ENCODE results near the gene PRR33.

PRR33 gene

DNA sequence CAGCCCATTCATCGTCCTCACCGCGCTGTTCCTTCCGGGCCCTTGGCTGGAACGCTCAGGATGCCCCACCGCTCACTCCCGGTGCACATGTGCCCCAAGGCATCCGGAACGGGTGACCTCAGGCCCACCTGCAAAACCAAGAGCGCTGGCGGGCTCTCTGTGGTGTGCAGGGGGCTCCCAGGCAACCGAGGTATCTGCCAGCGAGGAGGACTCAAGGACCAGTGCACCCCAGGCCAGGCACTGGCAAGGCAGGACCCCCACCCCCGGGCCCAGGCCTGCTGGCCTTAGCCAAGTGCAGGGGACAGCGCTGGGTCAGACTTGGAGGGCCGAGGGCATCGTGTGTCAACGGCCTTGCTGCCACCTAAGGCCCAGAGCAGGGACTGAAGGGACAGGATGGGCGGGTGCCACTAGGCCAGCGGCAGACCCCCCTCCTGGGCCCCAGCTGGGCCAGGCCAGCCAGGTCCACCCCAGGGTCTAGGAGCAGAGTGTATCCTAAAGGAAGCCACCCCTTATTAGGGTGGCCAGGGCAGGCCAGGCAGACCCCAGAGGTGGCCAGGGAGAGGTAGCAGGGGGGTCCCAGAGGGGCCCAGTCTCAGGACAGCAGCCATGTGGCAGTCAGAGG lies 36.3 kb upstream of the PRR33 start:
- no peak overlapping the region for H3K27ac ChIP-seq (ENCODE audit: insufficient read depth in 1 of 2, low read depth in 1 of 2, low read length in 2 of 2, poor library complexity in 1 of 2, severe bottlenecking in 2 of 2)
- H3K4me1 ChIP-seq (ENCODE audit: control extremely low read depth in 1 of 4, control insufficient read depth in 4 of 4, insufficient read depth in 4 of 4, low read length in 3 of 4), result peaks cover 2 to 70% (median 37%) of the 10 kb centered on the region in 4 experiments
- H3K9me3 ChIP-seq (ENCODE audit: control extremely low read depth in 1 of 5, control insufficient read depth in 4 of 5, insufficient read depth in 2 of 5, low read depth in 1 of 5, low read length in 4 of 5), result no peaks in the 10 kb centered on the region
- peak in 2 of 3 donors; percentile 36 to 62 for DNase-seq
- no peak overlapping the region for H3K4me3 ChIP-seq (ENCODE audit: control insufficient read depth in 1 of 7, extremely low read depth in 1 of 7, insufficient read depth in 4 of 7, low read depth in 2 of 7, low read length in 6 of 7)
- POLR2A ChIA-PET, result no interaction called here
- 88% methylated on average over 19 of the region's 20 CpGs for WGBS (ENCODE audit: insufficient coverage)
- no peaks in the 10 kb centered on the region for H3K36me3 ChIP-seq (ENCODE audit: control insufficient read depth in 4 of 4, insufficient read depth in 4 of 4, low read length in 3 of 4)
- no peaks in the 10 kb centered on the region for H3K27me3 ChIP-seq (replicated peaks in 2 of 5; ENCODE audit: control insufficient read depth in 4 of 5, insufficient read depth in 5 of 5, low read length in 4 of 5)
- CTCF ChIA-PET, result interaction anchor here (1.9 kb wide), 1 partner anchor 37 kb away, joined by 6 read pairs; no protein-coding TSS in a partner anchor

DNA sequence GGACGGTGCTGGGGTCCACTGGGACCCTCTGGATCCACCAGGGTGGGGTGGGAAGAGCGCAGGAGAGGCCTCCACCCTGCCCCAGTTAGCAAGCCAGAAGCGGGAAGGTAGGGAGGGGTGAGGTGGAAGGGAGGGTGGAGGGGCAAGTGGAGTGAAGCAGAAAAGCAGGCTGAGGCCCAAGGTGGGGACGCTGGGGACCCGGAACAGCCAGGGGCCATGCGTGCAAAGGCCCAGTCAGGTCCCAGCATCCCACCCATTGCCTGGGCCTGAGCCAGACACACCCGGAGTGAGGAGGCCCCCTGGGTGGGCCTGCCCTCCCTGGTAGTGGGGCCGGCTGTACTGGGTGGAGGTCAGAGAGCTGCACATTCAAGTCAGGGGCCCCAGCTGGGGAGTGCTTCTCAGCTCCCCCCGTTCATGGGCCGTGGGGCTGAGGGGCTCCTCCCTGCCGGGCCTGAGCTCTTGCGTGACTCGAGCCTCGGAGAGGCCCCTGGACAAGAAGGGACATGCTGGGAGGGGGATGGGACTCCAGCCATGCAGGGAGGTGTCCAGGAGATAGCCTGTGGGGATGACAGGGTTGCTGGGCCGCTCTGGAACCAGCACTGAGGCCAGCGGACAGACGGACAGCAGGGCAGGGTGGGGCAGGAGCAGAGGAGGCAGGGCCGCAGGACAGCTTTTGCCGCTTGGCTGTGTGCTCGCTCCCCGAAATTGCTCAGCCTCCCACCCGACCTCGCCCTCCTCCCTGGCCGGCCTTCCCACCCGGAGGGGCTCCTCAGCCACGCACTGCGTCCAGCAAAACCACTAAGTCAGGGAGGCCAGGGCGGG lies 35.5 kb upstream of the PRR33 start:
- CTCF ChIA-PET, result interaction anchor here (0.7 to 1.9 kb wide), 2 partner anchors 29 to 37 kb away, joined by 3 to 6 read pairs; no protein-coding TSS in a partner anchor
- Histone ChIP-seq H3K4me3 (ENCODE audit: control insufficient read depth in 1 of 7, extremely low read depth in 1 of 7, insufficient read depth in 4 of 7, low read depth in 2 of 7, low read length in 6 of 7) (peak overlapping the region in 2 of 7 experiments; percentile 12 to 61), H3K4me1 (ENCODE audit: control extremely low read depth in 1 of 4, control insufficient read depth in 4 of 4, insufficient read depth in 4 of 4, low read length in 3 of 4) (peaks cover 2 to 73% (median 41%) of the 10 kb centered on the region in 4 experiments), H3K9me3 (ENCODE audit: control extremely low read depth in 1 of 5, control insufficient read depth in 4 of 5, insufficient read depth in 2 of 5, low read depth in 1 of 5, low read length in 4 of 5) (no peaks in the 10 kb centered on the region), H3K36me3 (ENCODE audit: control insufficient read depth in 4 of 4, insufficient read depth in 4 of 4, low read length in 3 of 4) (no peaks in the 10 kb centered on the region), H3K27me3 (replicated peaks in 2 of 5; ENCODE audit: control insufficient read depth in 4 of 5, insufficient read depth in 5 of 5, low read length in 4 of 5) (no peaks in the 10 kb centered on the region), H3K27ac (ENCODE audit: insufficient read depth in 1 of 2, low read depth in 1 of 2, low read length in 2 of 2, poor library complexity in 1 of 2, severe bottlenecking in 2 of 2) (peak overlapping the region in 1 of 2 experiments; percentile 41)
- DNase-seq, result peak in 1 of 3 donors; percentile 14
- WGBS (ENCODE audit: insufficient coverage), result 82% methylated on average over 26 of the region's 28 CpGs
- POLR2A ChIA-PET, result no interaction called here

- Histone ChIP-seq H3K36me3 (ENCODE audit: control insufficient read depth in 4 of 4, insufficient read depth in 4 of 4, low read length in 3 of 4) (no peaks in the 10 kb centered on the region), H3K9me3 (ENCODE audit: control extremely low read depth in 1 of 5, control insufficient read depth in 4 of 5, insufficient read depth in 2 of 5, low read depth in 1 of 5, low read length in 4 of 5) (no peaks in the 10 kb centered on the region), H3K4me3 (ENCODE audit: control insufficient read depth in 1 of 7, extremely low read depth in 1 of 7, insufficient read depth in 4 of 7, low read depth in 2 of 7, low read length in 6 of 7) (peak overlapping the region in 2 of 7 experiments; percentile 12 to 61), H3K4me1 (ENCODE audit: control extremely low read depth in 1 of 4, control insufficient read depth in 4 of 4, insufficient read depth in 4 of 4, low read length in 3 of 4) (peaks cover 2 to 64% (median 34%) of the 10 kb centered on the region in 4 experiments), H3K27ac (ENCODE audit: insufficient read depth in 1 of 2, low read depth in 1 of 2, low read length in 2 of 2, poor library complexity in 1 of 2, severe bottlenecking in 2 of 2) (peak overlapping the region in 1 of 2 experiments; percentile 41), H3K27me3 (replicated peaks in 2 of 5; ENCODE audit: control insufficient read depth in 4 of 5, insufficient read depth in 5 of 5, low read length in 4 of 5) (no peaks in the 10 kb centered on the region)
- peak; percentile 58 to 88 (median 85) for DNase-seq
- POLR2A ChIA-PET, result no interaction called here
- CTCF ChIA-PET, result interaction anchor here (0.7 to 1.9 kb wide), 2 partner anchors 28 to 36 kb away, joined by 3 to 6 read pairs; no protein-coding TSS in a partner anchor
- WGBS (ENCODE audit: insufficient coverage), result 75% methylated on average over 36 of the region's 41 CpGs
Observed at GRCh38 chr11:1926156-1927025, 34.7 kb upstream of the PRR33 start.

DNA sequence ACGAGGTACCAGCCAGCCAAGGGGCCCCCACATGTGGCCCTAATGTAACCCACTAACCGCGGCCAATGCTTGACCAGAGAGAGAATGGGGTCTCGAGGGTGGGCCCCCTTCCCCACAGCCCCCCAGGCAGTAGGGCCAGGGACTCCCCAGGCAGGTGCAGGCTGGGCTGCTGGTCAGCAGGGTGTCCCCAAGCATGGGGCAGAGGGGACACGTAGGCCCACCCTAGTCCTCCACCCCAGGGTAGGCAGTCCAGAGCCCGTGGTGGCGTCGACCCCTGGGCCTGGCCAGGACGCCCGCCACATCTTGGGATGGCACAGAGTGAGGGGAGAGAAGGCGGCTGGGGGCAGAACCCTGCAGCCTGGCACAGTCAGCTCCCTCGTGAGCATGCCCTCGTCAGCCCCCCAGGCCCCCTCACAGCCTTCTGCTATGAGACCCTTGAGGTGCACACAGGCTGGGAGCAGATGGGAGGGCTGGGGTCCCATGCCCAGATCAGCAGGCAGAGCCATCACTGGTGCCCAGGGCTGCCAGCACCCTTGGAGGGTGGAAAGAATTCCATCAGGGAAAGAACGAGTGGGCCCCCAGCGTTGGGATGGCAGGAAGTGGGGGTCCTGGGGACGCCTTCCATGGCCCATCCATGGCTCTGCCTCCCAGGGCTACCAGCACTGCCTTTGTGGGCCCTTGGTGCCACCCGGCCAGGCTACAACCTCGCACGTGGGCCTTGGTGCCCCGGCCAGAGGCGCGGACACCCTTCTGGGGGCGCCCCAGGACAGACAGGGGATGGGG lies 33.9 kb upstream of the PRR33 start:
- no peaks in the 10 kb centered on the region for H3K27me3 ChIP-seq (replicated peaks in 2 of 5; ENCODE audit: control insufficient read depth in 4 of 5, insufficient read depth in 5 of 5, low read length in 4 of 5)
- POLR2A ChIA-PET, result no interaction called here
- H3K4me3 ChIP-seq (ENCODE audit: control insufficient read depth in 1 of 7, extremely low read depth in 1 of 7, insufficient read depth in 4 of 7, low read depth in 2 of 7, low read length in 6 of 7), result no peak overlapping the region
- CTCF ChIA-PET, result no interaction called here
- H3K9me3 ChIP-seq (ENCODE audit: control extremely low read depth in 1 of 5, control insufficient read depth in 4 of 5, insufficient read depth in 2 of 5, low read depth in 1 of 5, low read length in 4 of 5), result no peaks in the 10 kb centered on the region
- no peaks in the 10 kb centered on the region for H3K36me3 ChIP-seq (ENCODE audit: control insufficient read depth in 4 of 4, insufficient read depth in 4 of 4, low read length in 3 of 4)
- WGBS (ENCODE audit: insufficient coverage), result 98% methylated on average over 19 of the region's 23 CpGs
- no peak overlapping the region for H3K27ac ChIP-seq (ENCODE audit: insufficient read depth in 1 of 2, low read depth in 1 of 2, low read length in 2 of 2, poor library complexity in 1 of 2, severe bottlenecking in 2 of 2)
- peaks cover 0 to 56% (median 30%) of the 10 kb centered on the region in 4 experiments for H3K4me1 ChIP-seq (ENCODE audit: control extremely low read depth in 1 of 4, control insufficient read depth in 4 of 4, insufficient read depth in 4 of 4, low read length in 3 of 4)
- no peak for DNase-seq

GRCh38 chr11:1924646-1925372 lies 33.1 kb upstream of the PRR33 start:
- H3K36me3 ChIP-seq (ENCODE audit: control insufficient read depth in 4 of 4, insufficient read depth in 4 of 4, low read length in 3 of 4), result no peaks in the 10 kb centered on the region
- H3K4me3 ChIP-seq (ENCODE audit: control insufficient read depth in 1 of 7, extremely low read depth in 1 of 7, insufficient read depth in 4 of 7, low read depth in 2 of 7, low read length in 6 of 7), result no peak overlapping the region
- ChIA-PET POLR2A (no interaction called here), CTCF (no interaction called here)
- peaks cover 0 to 48% (median 26%) of the 10 kb centered on the region in 4 experiments for H3K4me1 ChIP-seq (ENCODE audit: control extremely low read depth in 1 of 4, control insufficient read depth in 4 of 4, insufficient read depth in 4 of 4, low read length in 3 of 4)
- WGBS (ENCODE audit: insufficient coverage), result 87% methylated on average over 10 of the region's 21 CpGs
- no peaks in the 10 kb centered on the region for H3K27me3 ChIP-seq (replicated peaks in 2 of 5; ENCODE audit: control insufficient read depth in 4 of 5, insufficient read depth in 5 of 5, low read length in 4 of 5)
- H3K27ac ChIP-seq (ENCODE audit: insufficient read depth in 1 of 2, low read depth in 1 of 2, low read length in 2 of 2, poor library complexity in 1 of 2, severe bottlenecking in 2 of 2), result no peak overlapping the region
- no peaks in the 10 kb centered on the region for H3K9me3 ChIP-seq (ENCODE audit: control extremely low read depth in 1 of 5, control insufficient read depth in 4 of 5, insufficient read depth in 2 of 5, low read depth in 1 of 5, low read length in 4 of 5)
- no peak for DNase-seq

- CTCF ChIA-PET, result no interaction called here
- Histone ChIP-seq H3K36me3 (ENCODE audit: control insufficient read depth in 4 of 4, insufficient read depth in 4 of 4, low read length in 3 of 4) (no peaks in the 10 kb centered on the region), H3K27ac (ENCODE audit: insufficient read depth in 1 of 2, low read depth in 1 of 2, low read length in 2 of 2, poor library complexity in 1 of 2, severe bottlenecking in 2 of 2) (no peak overlapping the region), H3K27me3 (replicated peaks in 2 of 5; ENCODE audit: control insufficient read depth in 4 of 5, insufficient read depth in 5 of 5, low read length in 4 of 5) (no peaks in the 10 kb centered on the region), H3K4me1 (ENCODE audit: control extremely low read depth in 1 of 4, control insufficient read depth in 4 of 4, insufficient read depth in 4 of 4, low read length in 3 of 4) (peaks cover 0 to 43% (median 23%) of the 10 kb centered on the region in 4 experiments), H3K4me3 (ENCODE audit: control insufficient read depth in 1 of 7, extremely low read depth in 1 of 7, insufficient read depth in 4 of 7, low read depth in 2 of 7, low read length in 6 of 7) (no peak overlapping the region), H3K9me3 (ENCODE audit: control extremely low read depth in 1 of 5, control insufficient read depth in 4 of 5, insufficient read depth in 2 of 5, low read depth in 1 of 5, low read length in 4 of 5) (no peaks in the 10 kb centered on the region)
- DNase-seq, result no peak
- POLR2A ChIA-PET, result no interaction called here
- 97% methylated on average over 11 of the region's 17 CpGs for WGBS (ENCODE audit: insufficient coverage)
Observed at GRCh38 chr11:1924181-1924580, 32.5 kb upstream of the PRR33 start.
